AG09309 (cell line): ENCODE data around the gene FOXR1.

Experiments
- DNase-seq: peaks from one replicate; pipeline ENCODE4 v3.0.0-alpha.2; 2010; ENCODE audit warnings: low read depth
- H3K4me3 ChIP-seq: 2 replicates; pipeline ENCODE4 v1.5.1; 2011; ENCODE audit warnings: mild to moderate bottlenecking, low read depth, low read length, moderate library complexity; ENCODE audit not compliant: control insufficient read depth
- TF ChIP-seq, protein P1 (sequence below): IDR thresholded peaks from 2 replicates; pipeline ENCODE4 v1.5.1; 2011; ENCODE audit warnings: mild to moderate bottlenecking, low read depth, low read length, inconsistent platforms; ENCODE audit not compliant: insufficient read depth, control insufficient read depth; ENCODE audit errors: missing control alignments

FOXR1 gene

DNA sequence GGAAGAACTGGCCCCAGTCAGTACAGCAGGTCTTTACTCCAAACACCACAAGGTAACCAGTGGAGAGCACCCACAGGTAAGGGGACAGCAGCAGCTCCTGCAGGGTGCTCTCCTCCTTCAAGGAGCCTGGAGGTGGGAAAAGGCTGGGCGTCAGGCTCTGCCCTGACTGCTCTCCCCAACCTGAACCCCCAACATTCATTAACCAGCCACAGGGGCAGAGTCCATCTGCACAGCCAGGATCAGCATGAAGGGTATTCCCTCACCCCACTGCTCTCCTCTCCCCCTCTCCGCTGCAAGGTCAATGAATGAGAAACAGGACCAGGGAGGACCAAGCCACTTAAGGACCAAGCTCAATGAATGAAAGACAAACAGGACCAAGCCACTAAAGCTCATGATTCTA, 55.4 kb downstream of the FOXR1 start:
- no peak for DNase-seq
- H3K4me3 ChIP-seq: no peak overlapping the region
- TF ChIP-seq, protein P1, sequence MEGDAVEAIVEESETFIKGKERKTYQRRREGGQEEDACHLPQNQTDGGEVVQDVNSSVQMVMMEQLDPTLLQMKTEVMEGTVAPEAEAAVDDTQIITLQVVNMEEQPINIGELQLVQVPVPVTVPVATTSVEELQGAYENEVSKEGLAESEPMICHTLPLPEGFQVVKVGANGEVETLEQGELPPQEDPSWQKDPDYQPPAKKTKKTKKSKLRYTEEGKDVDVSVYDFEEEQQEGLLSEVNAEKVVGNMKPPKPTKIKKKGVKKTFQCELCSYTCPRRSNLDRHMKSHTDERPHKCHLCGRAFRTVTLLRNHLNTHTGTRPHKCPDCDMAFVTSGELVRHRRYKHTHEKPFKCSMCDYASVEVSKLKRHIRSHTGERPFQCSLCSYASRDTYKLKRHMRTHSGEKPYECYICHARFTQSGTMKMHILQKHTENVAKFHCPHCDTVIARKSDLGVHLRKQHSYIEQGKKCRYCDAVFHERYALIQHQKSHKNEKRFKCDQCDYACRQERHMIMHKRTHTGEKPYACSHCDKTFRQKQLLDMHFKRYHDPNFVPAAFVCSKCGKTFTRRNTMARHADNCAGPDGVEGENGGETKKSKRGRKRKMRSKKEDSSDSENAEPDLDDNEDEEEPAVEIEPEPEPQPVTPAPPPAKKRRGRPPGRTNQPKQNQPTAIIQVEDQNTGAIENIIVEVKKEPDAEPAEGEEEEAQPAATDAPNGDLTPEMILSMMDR: no peak

DNA sequence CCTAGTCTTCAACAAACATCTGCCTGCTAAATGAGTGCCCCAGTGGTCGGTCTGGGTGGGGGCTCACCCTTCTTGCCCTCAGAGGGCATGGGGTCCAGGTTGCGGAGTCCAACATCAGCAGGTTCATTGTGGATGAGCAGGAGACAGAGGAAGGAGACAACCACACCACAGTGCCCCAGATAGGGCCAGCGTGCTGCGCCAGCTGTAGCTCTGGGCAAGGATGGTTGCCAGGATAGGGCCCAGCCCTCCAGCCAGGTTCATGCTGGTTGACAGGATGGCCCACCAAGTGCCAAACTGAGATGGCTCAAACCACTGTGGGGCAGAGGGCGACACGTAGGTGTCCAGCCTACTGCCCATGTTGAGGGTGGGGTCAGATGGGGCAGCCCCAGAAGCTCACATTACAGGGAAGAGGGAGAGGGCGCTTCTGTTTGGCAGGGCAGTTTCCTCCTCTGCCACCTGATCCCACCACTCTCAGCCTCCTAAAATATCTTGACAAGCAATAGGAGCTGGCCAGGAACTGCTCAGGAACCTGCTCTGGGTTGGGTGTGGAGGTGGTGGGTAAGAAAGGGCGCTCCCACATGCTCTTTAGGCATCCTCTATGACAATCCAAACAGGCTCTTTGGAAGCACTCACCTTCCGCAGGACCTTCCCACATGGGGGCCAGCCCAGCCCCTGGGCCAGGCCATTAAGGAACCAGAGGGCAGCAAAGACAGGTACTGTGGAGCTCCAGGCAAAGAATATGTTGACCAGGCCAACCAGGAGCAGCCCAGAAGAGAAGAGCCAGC, 56.2 kb downstream of the FOXR1 start:
- TF ChIP-seq, protein P1: no peak
- DNase-seq: no peak
- H3K4me3 ChIP-seq: no peak overlapping the region

DNA sequence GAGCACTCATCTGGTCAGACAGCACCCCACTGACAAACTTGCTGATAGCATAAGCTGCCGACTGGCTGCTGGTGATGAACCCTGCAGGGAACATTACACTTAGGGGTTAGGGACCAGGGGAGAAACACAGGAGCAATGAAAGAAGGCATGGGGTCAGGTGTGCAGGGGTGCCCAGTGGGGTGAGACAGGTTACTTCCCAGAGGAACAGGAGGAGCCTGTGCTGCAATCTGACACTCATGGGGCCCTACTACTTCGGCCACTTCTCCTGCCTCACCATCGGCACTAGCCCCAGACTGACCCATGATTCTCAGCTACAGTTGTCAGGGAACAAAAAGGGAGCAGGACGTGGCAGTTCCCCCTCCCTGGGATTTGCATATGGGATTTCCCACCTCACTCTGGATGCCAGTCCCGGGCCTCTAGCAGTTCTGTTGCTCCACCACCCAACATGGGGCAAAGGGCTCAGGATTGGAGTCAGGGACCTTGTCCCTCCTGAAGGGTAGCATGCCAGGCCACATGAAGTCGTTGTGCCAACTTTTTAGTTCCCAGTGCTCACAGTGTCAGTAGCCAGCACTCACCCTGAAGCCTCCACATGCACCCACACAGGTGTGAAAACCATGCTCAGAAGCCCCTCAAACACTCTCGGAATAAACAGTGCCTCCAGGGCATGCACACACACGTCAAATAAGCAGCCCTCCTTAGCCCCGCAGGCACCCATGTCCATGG, 56.9 kb downstream of the FOXR1 start:
- no peak for DNase-seq
- H3K4me3 ChIP-seq: no peak overlapping the region
- TF ChIP-seq, protein P1: no peak

DNA sequence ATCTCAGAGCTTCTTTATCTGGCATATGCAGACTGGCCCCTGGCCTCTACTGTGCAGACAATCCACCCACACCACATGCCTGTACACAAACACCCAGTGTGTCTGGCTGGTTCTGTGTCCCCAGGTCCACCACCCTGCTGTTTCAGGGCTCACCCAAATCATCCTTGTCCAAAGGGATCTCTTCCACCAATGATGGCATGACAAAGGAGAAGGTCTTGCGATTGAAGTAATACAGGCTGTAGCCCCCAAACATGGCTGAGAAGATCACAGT, 57.4 kb downstream of the FOXR1 start:
- no peak overlapping the region for H3K4me3 ChIP-seq
- TF ChIP-seq, protein P1: no peak
- DNase-seq: no peak

DNA sequence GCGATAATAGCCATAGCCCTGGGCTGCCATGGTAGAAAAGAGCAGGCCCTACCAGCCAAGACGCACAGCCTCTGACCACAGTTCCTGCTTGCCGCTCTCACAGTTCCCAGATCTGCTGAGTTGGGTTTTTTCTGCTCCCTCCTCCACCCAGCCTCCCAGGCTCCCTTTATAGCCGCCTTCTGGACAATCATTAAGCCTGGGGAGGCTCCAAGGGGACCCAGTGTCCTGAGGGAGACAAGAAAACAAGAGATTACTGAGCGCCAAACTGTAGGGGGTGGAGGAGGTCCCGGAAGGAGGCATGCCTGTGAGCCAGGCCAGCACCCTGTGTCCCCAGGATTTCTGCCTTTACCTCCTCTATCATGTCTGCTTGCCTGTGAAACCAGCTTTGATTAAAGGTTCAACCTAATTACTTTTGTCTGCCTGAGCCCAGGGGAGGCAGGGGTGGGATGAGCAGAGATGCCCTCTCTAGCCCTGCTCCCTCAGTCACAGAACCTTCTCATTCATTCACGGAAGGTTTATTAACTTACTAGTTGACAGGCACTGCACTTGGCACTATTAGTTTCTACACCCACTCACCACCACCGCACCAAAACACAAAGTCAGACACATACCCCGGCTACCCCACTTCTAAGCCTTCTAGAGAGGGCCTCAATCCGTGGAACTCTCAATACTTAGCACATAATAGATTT, 57.9 kb downstream of the FOXR1 start:
- no peak overlapping the region for H3K4me3 ChIP-seq
- DNase-seq: no peak
- TF ChIP-seq, protein P1: no peak

DNA sequence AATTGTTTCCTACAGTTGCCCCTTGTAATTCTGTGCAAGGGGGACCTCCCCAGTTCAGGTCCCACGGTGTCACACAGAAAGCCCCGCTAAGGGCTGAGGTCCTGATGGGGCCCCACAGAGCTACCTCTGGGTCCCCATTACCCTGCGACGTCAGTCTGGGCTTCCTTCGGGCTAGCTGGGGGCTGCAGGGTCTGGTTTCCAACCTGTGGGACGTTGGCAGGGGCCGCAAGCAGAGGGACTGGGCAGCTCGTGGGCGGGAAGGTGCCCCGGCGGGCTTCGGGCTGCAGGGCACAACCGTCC, 58.4 kb downstream of the FOXR1 start:
- peak overlapping the region; percentile 95 for H3K4me3 ChIP-seq
- DNase-seq: no peak
- TF ChIP-seq, protein P1: no peak
